ENCODE results near the gene ZNF488. TPM values are rescaled to one million over a fixed set of nuclear protein-coding genes. Genes with fewer than 3 reads are reported as not detected.

The ZNF488 gene
- total RNA-seq, 1 experiment from 2014 or later: 11.8 TPM

- Histone ChIP-seq H3K4me3 (ENCODE audit: low read depth in 2 of 2, low read length in 2 of 2) (no peak overlapping the region), H3K27me3 (ENCODE audit: control insufficient read depth, insufficient read depth, low read length) (no peaks in the 10 kb centered on the region), H3K9me3 (ENCODE audit: control insufficient read depth, insufficient read depth, low read depth, low read length) (no peaks in the 10 kb centered on the region), H3K27ac (ENCODE audit: low read length) (peak overlapping the region; percentile 60), H3K4me1 (ENCODE audit: control insufficient read depth, insufficient read depth, low read length) (peaks cover 17% of the 10 kb centered on the region), H3K36me3 (ENCODE audit: control insufficient read depth, insufficient read depth, low read length) (no peaks in the 10 kb centered on the region)
- TF ChIP-seq POLR2AphosphoS5 (IDR thresholded peaks at IDR 0.05; ENCODE audit: low read depth, low read length) (no peak), TCF7L2 (IDR thresholded peaks at IDR 0.05; ENCODE audit: low read depth, low read length) (no peak), CTCF (IDR thresholded peaks at IDR 0.05) (no peak), SIN3A (IDR thresholded peaks at IDR 0.05; ENCODE audit: borderline replicate concordance, insufficient read depth, low read depth, low read length) (no peak)
- TF ChIP-seq, protein P1, sequence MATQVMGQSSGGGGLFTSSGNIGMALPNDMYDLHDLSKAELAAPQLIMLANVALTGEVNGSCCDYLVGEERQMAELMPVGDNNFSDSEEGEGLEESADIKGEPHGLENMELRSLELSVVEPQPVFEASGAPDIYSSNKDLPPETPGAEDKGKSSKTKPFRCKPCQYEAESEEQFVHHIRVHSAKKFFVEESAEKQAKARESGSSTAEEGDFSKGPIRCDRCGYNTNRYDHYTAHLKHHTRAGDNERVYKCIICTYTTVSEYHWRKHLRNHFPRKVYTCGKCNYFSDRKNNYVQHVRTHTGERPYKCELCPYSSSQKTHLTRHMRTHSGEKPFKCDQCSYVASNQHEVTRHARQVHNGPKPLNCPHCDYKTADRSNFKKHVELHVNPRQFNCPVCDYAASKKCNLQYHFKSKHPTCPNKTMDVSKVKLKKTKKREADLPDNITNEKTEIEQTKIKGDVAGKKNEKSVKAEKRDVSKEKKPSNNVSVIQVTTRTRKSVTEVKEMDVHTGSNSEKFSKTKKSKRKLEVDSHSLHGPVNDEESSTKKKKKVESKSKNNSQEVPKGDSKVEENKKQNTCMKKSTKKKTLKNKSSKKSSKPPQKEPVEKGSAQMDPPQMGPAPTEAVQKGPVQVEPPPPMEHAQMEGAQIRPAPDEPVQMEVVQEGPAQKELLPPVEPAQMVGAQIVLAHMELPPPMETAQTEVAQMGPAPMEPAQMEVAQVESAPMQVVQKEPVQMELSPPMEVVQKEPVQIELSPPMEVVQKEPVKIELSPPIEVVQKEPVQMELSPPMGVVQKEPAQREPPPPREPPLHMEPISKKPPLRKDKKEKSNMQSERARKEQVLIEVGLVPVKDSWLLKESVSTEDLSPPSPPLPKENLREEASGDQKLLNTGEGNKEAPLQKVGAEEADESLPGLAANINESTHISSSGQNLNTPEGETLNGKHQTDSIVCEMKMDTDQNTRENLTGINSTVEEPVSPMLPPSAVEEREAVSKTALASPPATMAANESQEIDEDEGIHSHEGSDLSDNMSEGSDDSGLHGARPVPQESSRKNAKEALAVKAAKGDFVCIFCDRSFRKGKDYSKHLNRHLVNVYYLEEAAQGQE (IDR thresholded peaks at IDR 0.05; ENCODE audit: insufficient read depth in 1 of 2, low read depth in 2 of 2, low read length in 1 of 2): no peak
- BruUV-seq (replicated peaks): no TSS peak
- in situ Hi-C loops (cut with HindIII; ENCODE audit: low pct_unique_long_range_greater_than_20kb, low sequenced_read_pairs): no loop called here
- CTCF ChIA-PET: no interaction called here
- POLR2A ChIA-PET: no interaction called here
- intact Hi-C loops (cut with micrococcal nuclease; ENCODE audit: unreplicated experiment): no loop called here
- ATAC-seq (peak; percentile 65), DNase-seq (ENCODE audit: low read depth, low spot score) (no peak)
These were observed 12.2 kb upstream of the ZNF488 start for GRCh38 chr10:47396311-47396717.

- in situ Hi-C loops (cut with HindIII; ENCODE audit: low pct_unique_long_range_greater_than_20kb, low sequenced_read_pairs): no loop called here
- H3K27ac ChIP-seq (ENCODE audit: low read length): no peak overlapping the region
These were observed 5.5 kb upstream of the ZNF488 start for GRCh38 chr10:47389619-47390018.

More at GRCh38 chr10:47389619-47390018, 5.5 kb upstream of the ZNF488 start:
- ATAC-seq (no peak), DNase-seq (ENCODE audit: low read depth, low spot score) (no peak)
- Histone ChIP-seq H3K4me3 (ENCODE audit: low read depth in 2 of 2, low read length in 2 of 2) (no peak overlapping the region), H3K27me3 (ENCODE audit: control insufficient read depth, insufficient read depth, low read length) (no peaks in the 10 kb centered on the region), H3K36me3 (ENCODE audit: control insufficient read depth, insufficient read depth, low read length) (no peaks in the 10 kb centered on the region), H3K4me1 (ENCODE audit: control insufficient read depth, insufficient read depth, low read length) (peaks cover 3% of the 10 kb centered on the region; the same call in 1 of the 2 replicates), H3K9me3 (ENCODE audit: control insufficient read depth, insufficient read depth, low read depth, low read length) (no peaks in the 10 kb centered on the region)
- POLR2A ChIA-PET: no interaction called here
- CTCF ChIA-PET: no interaction called here
- BruUV-seq (replicated peaks): no TSS peak
- TF ChIP-seq POLR2AphosphoS5 (IDR thresholded peaks at IDR 0.05; ENCODE audit: low read depth, low read length): no peak
- TF ChIP-seq SIN3A (IDR thresholded peaks at IDR 0.05; ENCODE audit: borderline replicate concordance, insufficient read depth, low read depth, low read length): no peak
- TF ChIP-seq, protein P1 (IDR thresholded peaks at IDR 0.05; ENCODE audit: insufficient read depth in 1 of 2, low read depth in 2 of 2, low read length in 1 of 2): no peak
- TF ChIP-seq CTCF (IDR thresholded peaks at IDR 0.05): no peak
- TF ChIP-seq TCF7L2 (IDR thresholded peaks at IDR 0.05; ENCODE audit: low read depth, low read length): no peak
- intact Hi-C loops (cut with micrococcal nuclease; ENCODE audit: unreplicated experiment): no loop called here
